Measurements from ENCODE around the gene CACNA1S. TPM values are rescaled to one million over a fixed set of nuclear protein-coding genes. Genes with fewer than 3 reads are reported as not detected.

The CACNA1S gene
- total and polyA plus RNA-seq, 2 experiments from 2014 or later = not detected

- DNase-seq (ENCODE audit: low spot score) = no peak
- 75% methylated on average over 2 of the region's 2 CpGs for WGBS (ENCODE audit: low lambda C conversion rate, missing lambda C conversion rate)
- H3K27me3 ChIP-seq = peaks cover 11% of the 10 kb centered on the region
- no peak for TF ChIP-seq EZH2phosphoT487 (IDR thresholded peaks at IDR 0.05; ENCODE audit: low read depth, severe bottlenecking, unreplicated experiment)
- no peak for TF ChIP-seq EZH2 (IDR thresholded peaks at IDR 0.05; ENCODE audit: borderline replicate concordance)
- TF ChIP-seq CTCF (IDR thresholded peaks at IDR 0.05; ENCODE audit: poor library complexity) = no peak
- peaks cover 9% of the 10 kb centered on the region for H3K4me1 ChIP-seq (ENCODE audit: insufficient read depth)
- H4K20me1 ChIP-seq (ENCODE audit: insufficient read depth, poor library complexity, severe bottlenecking) = no peaks in the 10 kb centered on the region
- H3K9me3 ChIP-seq (ENCODE audit: low read depth) = no peaks in the 10 kb centered on the region
- H3K4me3 ChIP-seq = no peak overlapping the region
- H3K27ac ChIP-seq = no peak overlapping the region
- H3K9me2 ChIP-seq (replicated peaks; ENCODE audit: insufficient read depth) = no peaks in the 10 kb centered on the region
- no peak overlapping the region for H2AFZ ChIP-seq
- H3K4me2 ChIP-seq = peak overlapping the region; percentile 100
- no peaks in the 10 kb centered on the region for H3K36me3 ChIP-seq (replicated peaks; ENCODE audit: insufficient read depth, low read depth)
- no peaks in the 10 kb centered on the region for H3K79me2 ChIP-seq
These were observed 89.8 kb downstream of the CACNA1S start for GRCh38 chr1:201022493-201022819.

GRCh38 chr1:201021630-201022492 lies 90.4 kb downstream of the CACNA1S start:
- H3K9me3 ChIP-seq (ENCODE audit: low read depth) = no peaks in the 10 kb centered on the region
- TF ChIP-seq EZH2 (IDR thresholded peaks at IDR 0.05; ENCODE audit: borderline replicate concordance) (no peak), CTCF (IDR thresholded peaks at IDR 0.05; ENCODE audit: poor library complexity) (no peak), EZH2phosphoT487 (IDR thresholded peaks at IDR 0.05; ENCODE audit: low read depth, severe bottlenecking, unreplicated experiment) (no peak)
- no peak overlapping the region for H3K4me3 ChIP-seq
- peak overlapping the region; percentile 100 for H3K4me2 ChIP-seq
- H3K27me3 ChIP-seq = peaks cover 11% of the 10 kb centered on the region
- peaks cover 14% of the 10 kb centered on the region for H3K4me1 ChIP-seq (ENCODE audit: insufficient read depth)
- H2AFZ ChIP-seq = no peak overlapping the region
- no peak overlapping the region for H3K27ac ChIP-seq
- H3K9me2 ChIP-seq (replicated peaks; ENCODE audit: insufficient read depth) = no peaks in the 10 kb centered on the region
- no peaks in the 10 kb centered on the region for H3K36me3 ChIP-seq (replicated peaks; ENCODE audit: insufficient read depth, low read depth)
- no peak for DNase-seq (ENCODE audit: low spot score)
- WGBS (ENCODE audit: low lambda C conversion rate, missing lambda C conversion rate) = 71% methylated on average over 7 of the region's 7 CpGs
- H3K79me2 ChIP-seq = no peaks in the 10 kb centered on the region
- no peaks in the 10 kb centered on the region for H4K20me1 ChIP-seq (ENCODE audit: insufficient read depth, poor library complexity, severe bottlenecking)

- peaks cover 11% of the 10 kb centered on the region for H3K27me3 ChIP-seq
- no peaks in the 10 kb centered on the region for H3K79me2 ChIP-seq
- DNase-seq (ENCODE audit: low spot score) = no peak
- no peaks in the 10 kb centered on the region for H4K20me1 ChIP-seq (ENCODE audit: insufficient read depth, poor library complexity, severe bottlenecking)
- WGBS (ENCODE audit: low lambda C conversion rate, missing lambda C conversion rate) = 53% methylated on average over 10 of the region's 11 CpGs
- no peaks in the 10 kb centered on the region for H3K9me2 ChIP-seq (replicated peaks; ENCODE audit: insufficient read depth)
- no peak overlapping the region for H3K4me3 ChIP-seq
- TF ChIP-seq CTCF (IDR thresholded peaks at IDR 0.05; ENCODE audit: poor library complexity) (peak; percentile 26), EZH2phosphoT487 (IDR thresholded peaks at IDR 0.05; ENCODE audit: low read depth, severe bottlenecking, unreplicated experiment) (no peak)
- H3K4me1 ChIP-seq (ENCODE audit: insufficient read depth) = peaks cover 23% of the 10 kb centered on the region
- no peaks in the 10 kb centered on the region for H3K9me3 ChIP-seq (ENCODE audit: low read depth)
- H3K4me2 ChIP-seq = no peak overlapping the region
- H2AFZ ChIP-seq = no peak overlapping the region
- H3K36me3 ChIP-seq (replicated peaks; ENCODE audit: insufficient read depth, low read depth) = no peaks in the 10 kb centered on the region
- H3K27ac ChIP-seq = no peak overlapping the region
These were observed 91.3 kb downstream of the CACNA1S start for GRCh38 chr1:201020721-201021629.

Data from hepatocyte (in vitro differentiated cells).